Effector CD4-positive, alpha-beta T cell (primary cell): ENCODE results near the gene GP5.

Source experiments
- DNase-seq: peaks from one replicate; pipeline ENCODE4 v3.0.0-alpha.2; 2020

The GP5 gene

GRCh38 chr3:194397757-194398312 is 1.2 kb downstream of the GP5 start:
- no peak for DNase-seq

DNA sequence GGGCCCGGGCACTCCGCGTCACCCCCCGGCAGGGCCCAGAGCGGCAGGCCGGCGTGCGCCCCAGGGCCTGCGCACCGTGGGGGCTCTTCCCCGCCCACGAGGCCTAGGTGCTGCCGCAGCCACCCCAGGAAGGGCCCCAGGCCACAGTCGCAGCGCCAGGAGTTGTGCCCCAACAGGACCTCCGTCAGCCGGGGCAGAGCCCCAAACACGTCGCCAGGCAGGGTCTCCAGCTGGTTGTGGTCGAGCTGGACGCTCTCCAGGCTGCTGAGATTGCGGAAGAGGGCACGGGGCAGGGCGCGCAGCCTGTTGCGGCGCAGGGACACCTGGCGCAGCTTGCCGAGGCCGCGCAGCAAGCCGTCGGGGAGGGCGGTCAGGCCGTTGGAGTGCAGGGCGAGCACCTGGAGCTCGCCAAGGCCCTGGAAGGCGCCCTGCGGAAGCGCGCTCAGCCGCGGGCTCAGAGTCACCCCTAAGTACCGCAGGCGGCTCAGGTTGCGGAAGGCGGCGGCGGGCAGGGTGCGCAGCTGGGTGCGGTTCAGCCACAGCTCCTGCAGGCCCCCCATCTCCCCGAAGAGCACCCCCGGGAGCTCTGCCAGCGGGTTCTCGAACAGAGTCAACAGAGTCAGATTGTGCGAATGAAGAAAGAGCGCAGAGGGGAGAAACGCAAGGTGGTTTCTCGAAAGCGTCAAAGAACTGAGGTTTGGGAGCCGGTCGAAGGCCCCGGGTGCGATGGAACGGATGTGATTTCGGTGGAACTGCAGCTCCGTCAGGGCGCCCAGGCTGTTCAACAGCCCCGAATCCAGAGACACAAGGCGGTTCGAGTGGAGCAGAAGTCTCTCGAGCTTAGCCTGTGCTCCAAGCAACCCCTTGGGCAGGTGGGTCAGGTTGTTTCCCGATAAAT is 2.0 kb downstream of the GP5 start:
- DNase-seq = no peak

DNA sequence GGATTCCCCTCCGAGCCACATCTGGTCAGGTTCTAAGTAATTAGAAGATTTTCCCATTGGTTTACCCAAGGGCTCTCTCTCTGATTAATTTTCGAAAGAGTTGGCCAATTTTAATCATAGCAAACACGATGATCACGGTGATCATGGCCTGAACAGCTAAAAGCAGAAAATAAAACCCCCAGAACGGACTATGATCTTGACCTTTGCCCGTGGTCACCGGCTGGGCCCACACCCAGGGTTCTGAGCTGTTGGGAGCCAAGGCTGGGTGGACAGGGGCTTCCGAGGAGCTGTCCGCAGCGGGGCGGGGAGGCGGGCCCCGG is 2.6 kb downstream of the GP5 start:
- no peak for DNase-seq

GRCh38 chr3:194395778-194396538 is 3.1 kb downstream of the GP5 start:
- DNase-seq = peak; percentile 6

DNA sequence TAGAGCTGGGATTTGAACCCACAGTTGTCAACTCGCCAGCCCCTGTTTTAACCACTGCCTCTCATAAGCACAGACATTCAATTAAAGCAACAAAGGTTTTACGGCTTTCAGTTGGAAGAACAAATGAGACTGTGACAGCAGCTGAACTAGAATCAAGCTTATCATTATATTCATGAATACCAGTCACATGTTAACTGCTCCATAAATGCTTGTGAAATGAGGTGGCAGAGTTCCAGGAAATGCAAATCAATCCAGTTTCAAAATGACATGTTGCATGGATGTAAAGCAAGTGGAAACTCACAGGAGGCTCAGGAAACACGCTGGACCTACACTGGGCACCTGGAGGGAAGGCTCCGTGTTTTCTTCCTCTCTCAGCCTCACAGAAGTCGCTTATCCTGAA is 3.9 kb downstream of the GP5 start:
- no peak for DNase-seq

DNA sequence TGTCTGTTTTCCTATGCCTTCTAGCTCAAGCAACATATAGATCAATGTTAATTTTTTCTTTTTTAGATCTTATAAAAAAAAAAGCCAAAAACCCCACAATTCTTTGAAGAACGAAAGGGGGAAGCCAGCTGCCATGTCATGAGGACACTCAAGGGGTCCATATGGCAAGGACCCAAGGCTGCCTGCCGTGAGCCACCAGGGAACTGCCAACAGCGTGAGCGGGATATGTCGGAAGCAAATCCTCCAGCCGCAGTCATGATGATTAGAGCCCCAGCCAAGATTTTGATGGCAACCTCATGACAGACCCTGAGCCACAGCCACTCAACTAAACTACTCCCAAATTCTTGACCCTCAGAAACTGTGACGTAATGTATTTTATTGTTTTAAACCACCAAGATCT is 6.5 kb downstream of the GP5 start:
- DNase-seq = no peak

DNA sequence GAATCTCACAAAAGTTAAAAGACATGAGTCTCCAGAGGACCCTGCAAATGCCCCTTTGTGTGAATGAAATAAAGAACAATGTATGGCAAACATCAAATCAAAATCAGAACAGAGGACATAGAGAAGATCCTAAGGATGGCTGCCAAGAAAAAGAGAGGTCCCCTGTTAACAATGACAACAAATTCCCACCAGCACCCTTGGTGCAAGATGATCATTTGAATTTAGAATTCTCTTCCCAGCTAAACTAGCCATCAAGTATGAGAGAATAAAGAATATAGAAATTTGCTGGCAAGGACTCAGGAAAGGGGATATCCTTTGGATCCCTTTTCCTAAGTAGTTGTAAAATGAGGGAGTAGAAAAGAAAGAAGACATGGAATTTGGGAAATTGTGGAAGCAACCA is 8.2 kb downstream of the GP5 start:
- no peak for DNase-seq

GRCh38 chr3:194389269-194389668 is 9.8 kb downstream of the GP5 start:
- DNase-seq = no peak

GRCh38 chr3:194387926-194388418 is 11.1 kb downstream of the GP5 start:
- no peak for DNase-seq

- no peak for DNase-seq
Observed at GRCh38 chr3:194387276-194387675, 11.8 kb downstream of the GP5 start.

- no peak for DNase-seq
Observed at GRCh38 chr3:194386648-194387047, 12.4 kb downstream of the GP5 start.

DNA sequence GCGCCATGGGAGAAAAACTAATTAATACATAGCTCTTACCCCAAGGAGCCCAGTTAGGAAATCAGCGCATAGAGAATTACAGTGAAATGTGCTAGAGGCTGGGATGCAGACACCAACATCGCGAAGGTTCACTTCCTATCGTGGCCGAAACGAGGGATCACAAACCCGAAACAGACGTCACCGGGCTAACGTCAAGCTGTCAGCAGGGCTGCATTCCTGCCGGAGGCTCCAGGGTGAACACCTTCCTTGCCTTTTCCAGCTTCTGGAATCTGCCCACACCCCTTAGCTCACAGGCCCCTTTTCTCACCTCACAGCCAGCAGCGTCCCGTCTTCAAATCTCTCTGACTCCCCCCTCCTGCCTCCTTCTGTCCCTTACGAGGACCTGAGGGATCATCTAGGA is 13.0 kb downstream of the GP5 start:
- DNase-seq = no peak

GRCh38 chr3:194384569-194385001 is 14.5 kb downstream of the GP5 start:
- DNase-seq = no peak

GRCh38 chr3:194384156-194384555 is 14.9 kb downstream of the GP5 start:
- no peak for DNase-seq

GRCh38 chr3:194383276-194383940 is 15.7 kb downstream of the GP5 start:
- no peak for DNase-seq

GRCh38 chr3:194382892-194383223 is 16.2 kb downstream of the GP5 start:
- no peak for DNase-seq

DNA sequence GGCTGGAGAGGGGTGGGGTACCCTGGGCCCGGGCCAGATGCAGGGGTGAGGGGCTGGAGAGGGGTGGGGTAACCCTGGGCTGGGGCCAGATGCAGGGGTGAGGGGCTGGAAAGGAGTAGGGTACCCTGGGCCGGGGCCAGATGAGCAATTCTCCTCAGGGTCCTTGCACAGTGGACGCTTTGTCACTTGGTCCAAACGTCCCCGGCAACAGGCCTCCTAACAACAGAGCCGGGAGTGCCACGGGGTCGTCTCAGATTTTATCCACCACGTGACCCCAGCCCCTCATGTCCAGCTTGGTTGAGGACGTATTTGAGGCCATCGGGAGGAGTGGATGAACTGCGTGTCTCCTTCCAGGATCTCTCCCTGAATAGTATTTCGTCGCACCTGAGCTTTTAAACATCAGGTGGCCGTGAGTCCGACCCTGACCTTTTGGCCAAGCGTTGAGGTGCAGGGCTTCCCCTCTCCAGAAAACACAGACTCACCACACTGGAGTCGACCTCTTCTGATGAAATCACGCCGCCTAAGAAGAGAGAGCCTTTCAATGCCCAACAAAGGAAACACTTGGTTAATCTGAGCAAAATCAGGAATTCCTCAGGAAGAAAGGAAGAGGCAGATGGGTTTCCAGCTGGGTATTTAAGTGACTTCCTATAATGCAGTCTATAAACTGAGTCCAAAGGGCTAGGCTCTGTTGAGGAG is 16.7 kb downstream of the GP5 start:
- no peak for DNase-seq

DNA sequence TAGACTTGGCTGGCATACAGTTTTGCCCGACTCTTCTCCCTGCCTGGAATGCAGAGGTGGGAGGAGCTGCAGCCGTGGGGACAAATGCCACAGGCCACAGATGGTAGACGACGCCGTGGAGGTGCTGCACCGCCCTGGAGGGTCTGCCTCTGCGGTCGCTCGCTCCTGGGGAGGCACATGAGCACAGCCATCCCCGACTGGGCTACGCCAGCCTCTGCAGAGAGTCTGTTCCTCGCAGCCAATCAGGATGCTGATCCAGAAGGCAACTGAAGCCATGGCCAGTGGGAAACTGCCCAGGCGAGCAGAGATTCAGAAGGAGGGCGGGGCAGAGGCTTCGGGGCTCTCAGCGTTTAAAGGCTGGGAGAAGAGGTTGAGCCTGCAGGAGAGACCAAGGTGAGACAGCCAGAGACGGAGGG is 17.6 kb downstream of the GP5 start:
- no peak for DNase-seq

GRCh38 chr3:194380326-194380725 is 18.7 kb downstream of the GP5 start:
- DNase-seq = no peak

DNA sequence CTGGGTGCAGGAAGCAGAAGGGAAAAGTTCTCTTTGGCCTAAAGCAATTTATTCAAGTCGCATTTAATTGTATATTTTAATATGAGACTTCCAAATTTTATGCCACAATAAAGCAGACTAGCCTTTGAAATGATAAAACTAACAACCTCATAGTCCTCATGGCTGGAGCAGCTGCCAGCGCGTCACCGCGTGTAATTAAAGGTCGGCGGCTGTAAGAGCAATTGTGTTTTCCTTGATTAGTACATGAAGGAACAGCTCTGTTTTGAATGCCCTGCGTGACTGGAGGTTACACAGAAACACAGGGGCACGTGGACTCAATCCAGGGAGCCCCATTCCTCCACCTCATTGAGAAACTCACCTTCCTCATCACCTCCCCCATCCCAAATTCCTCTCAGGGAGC is 19.4 kb downstream of the GP5 start:
- DNase-seq = no peak

- no peak for DNase-seq
Observed at GRCh38 chr3:194379231-194379630, 19.8 kb downstream of the GP5 start.

DNA sequence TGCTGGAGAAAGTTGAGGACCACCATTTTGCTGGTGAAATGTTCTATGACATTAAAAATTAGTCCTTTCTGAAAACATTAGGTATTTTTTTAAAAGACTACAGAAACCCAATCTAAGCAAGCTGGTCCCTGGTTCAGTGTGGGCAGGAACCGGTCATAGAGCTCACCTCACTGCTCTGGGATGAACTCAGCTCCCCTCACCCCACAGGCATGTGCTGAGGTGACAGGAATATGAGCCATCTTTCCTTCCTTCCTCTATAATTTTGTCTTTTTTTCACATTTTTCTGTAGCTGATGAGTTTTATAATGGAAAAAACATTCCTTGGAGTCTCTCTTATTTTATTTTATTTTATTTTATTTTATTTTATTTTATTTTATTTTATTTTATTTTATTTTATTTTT is 21.4 kb downstream of the GP5 start:
- DNase-seq = no peak

- no peak for DNase-seq
Observed at GRCh38 chr3:194376241-194376560, 22.9 kb downstream of the GP5 start.
